Endothelial cell (in vitro differentiated cells): ENCODE results near the gene NSUN5. TPM values are rescaled to one million over a fixed set of nuclear protein-coding genes. Genes with fewer than 3 reads are reported as not detected.
"Not testable (repeated sequence)": the region's sequence is repeated elsewhere in the genome, so short reads cannot be mapped to it uniquely, and the experiment has no call there.

Source experiments
- DNase-seq: peaks from one replicate; pipeline ENCODE4 v3.0.0; 2021; ENCODE audit warnings: low spot score
- H3K27ac Mint-ChIP-seq: one replicate; pipeline ENCODE4 v1.8.0; 2021; ENCODE audit warnings: mixed read lengths, inconsistent platforms; ENCODE audit not compliant: unreplicated experiment
- H3K27me3 Mint-ChIP-seq: one replicate; pipeline ENCODE4 v1.8.0; 2021; ENCODE audit warnings: mild to moderate bottlenecking, moderate library complexity, mixed read lengths, inconsistent platforms; ENCODE audit not compliant: unreplicated experiment
- H3K36me3 Mint-ChIP-seq: one replicate; pipeline ENCODE4 v1.8.0; 2021; ENCODE audit warnings: mild to moderate bottlenecking, low read depth, mixed read lengths, inconsistent platforms; ENCODE audit not compliant: unreplicated experiment
- H3K4me1 Mint-ChIP-seq: one replicate; pipeline ENCODE4 v1.8.0; 2021; ENCODE audit warnings: mild to moderate bottlenecking, mixed read lengths, inconsistent platforms; ENCODE audit not compliant: unreplicated experiment
- H3K4me3 Mint-ChIP-seq: one replicate; pipeline ENCODE4 v1.8.0; 2021; ENCODE audit warnings: mild to moderate bottlenecking, mixed read lengths, inconsistent platforms; ENCODE audit not compliant: unreplicated experiment
- H3K9me3 Mint-ChIP-seq: one replicate; pipeline ENCODE4 v1.8.0; 2021; ENCODE audit warnings: mixed read lengths, inconsistent platforms; ENCODE audit not compliant: unreplicated experiment
- total RNA-seq: library from RNA; stranded (reverse); fragmentation: NEBNext Ultra II Directional; extraction: Animal tissue kit (Norgen Biotek cat#: 25700); gene quantifications from one replicate; pipeline ENCODE4 v1.2.1, GENCODE V29; 2021; ENCODE audit not compliant: unreplicated experiment

NSUN5 gene
- total RNA-seq, 1 donor from 2014 or later = 10.7 TPM

DNA sequence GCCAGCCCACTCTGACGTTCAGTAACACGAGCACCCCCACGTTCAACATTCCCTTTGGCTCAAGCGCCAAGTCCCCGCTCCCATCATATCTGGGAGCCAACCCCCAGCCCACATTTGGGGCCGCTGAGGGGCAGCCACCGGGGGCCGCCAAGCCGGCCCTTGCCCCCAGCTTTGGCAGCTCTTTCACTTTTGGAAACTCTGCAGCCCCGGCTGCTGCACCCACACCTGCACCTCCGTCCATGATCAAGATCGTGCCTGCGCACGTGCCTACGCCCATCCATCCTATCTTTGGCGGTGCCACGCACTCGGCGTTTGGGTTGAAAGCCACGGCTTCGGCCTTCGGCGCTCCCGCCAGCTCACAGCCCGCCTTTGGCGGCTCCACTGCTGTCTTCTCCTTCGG, 10.9 kb downstream of the NSUN5 start:
- not testable (repeated sequence) for H3K36me3 Mint-ChIP-seq, H3K27me3 Mint-ChIP-seq, H3K27ac Mint-ChIP-seq

DNA sequence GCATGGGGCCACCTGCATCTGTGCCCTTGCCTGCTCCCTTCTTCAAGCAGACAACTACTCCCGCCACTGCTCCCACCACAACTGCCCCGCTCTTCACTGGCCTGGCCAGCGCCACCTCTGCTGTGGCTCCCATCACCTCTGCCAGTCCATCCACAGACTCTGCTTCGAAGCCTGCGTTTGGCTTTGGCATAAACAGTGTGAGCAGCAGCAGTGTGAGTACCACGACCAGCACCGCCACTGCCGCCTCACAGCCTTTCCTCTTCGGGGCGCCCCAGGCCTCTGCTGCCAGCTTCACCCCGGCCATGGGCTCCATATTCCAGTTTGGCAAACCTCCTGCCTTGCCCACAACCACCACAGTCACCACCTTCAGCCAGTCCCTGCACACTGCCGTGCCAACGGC, 11.4 kb downstream of the NSUN5 start:
- DNase-seq, H3K36me3 Mint-ChIP-seq, H3K9me3 Mint-ChIP-seq, H3K4me1 Mint-ChIP-seq, H3K27me3 Mint-ChIP-seq, H3K27ac Mint-ChIP-seq, H3K4me3 Mint-ChIP-seq: not testable (repeated sequence)

More for the DNA sequence above, 10.9 kb downstream of the NSUN5 start:
- H3K4me1 Mint-ChIP-seq, H3K9me3 Mint-ChIP-seq, DNase-seq, H3K4me3 Mint-ChIP-seq: not testable (repeated sequence)

DNA sequence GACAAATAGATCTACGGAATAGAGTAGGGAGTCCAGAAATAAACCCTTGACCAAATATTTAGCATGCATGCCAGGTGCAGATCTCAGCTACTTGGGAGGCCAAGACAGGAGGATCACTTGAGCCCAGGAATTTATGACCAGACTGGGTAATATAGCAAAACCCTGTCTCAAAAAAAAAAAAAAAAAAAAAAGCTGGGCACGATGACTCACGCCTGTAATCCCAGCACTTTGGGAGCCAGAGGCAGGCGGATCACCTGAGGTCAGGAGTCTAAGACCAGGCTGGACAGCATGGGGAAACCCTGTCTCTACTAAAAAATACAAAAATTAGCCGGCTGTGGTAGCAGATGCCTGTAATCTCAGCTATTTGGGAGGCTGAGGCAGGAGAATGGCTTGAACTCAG, 31.4 kb downstream of the NSUN5 start:
- not testable (repeated sequence) for DNase-seq, H3K27ac Mint-ChIP-seq, H3K4me3 Mint-ChIP-seq, H3K9me3 Mint-ChIP-seq, H3K4me1 Mint-ChIP-seq, H3K36me3 Mint-ChIP-seq, H3K27me3 Mint-ChIP-seq

DNA sequence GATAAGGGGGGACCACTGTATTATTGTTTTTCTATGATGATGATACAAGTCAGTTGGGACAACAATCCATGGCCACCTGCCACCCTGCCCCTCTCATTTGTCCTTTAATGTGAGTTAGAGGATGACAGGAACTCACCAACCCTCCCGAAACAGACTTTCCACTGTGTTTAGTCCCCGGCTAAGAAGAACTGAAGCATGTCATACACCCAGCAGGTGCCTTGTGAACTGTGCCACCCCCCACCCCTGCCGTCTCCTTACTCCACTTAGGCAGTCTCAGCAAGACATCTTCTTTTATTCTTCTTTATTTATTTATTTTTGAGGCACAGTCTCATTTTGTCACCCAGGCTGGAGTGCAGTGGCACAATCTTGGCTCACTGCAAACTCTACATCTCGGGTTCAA, 40.8 kb downstream of the NSUN5 start:
- DNase-seq, H3K27me3 Mint-ChIP-seq, H3K4me1 Mint-ChIP-seq, H3K4me3 Mint-ChIP-seq, H3K36me3 Mint-ChIP-seq, H3K9me3 Mint-ChIP-seq, H3K27ac Mint-ChIP-seq: not testable (repeated sequence)

DNA sequence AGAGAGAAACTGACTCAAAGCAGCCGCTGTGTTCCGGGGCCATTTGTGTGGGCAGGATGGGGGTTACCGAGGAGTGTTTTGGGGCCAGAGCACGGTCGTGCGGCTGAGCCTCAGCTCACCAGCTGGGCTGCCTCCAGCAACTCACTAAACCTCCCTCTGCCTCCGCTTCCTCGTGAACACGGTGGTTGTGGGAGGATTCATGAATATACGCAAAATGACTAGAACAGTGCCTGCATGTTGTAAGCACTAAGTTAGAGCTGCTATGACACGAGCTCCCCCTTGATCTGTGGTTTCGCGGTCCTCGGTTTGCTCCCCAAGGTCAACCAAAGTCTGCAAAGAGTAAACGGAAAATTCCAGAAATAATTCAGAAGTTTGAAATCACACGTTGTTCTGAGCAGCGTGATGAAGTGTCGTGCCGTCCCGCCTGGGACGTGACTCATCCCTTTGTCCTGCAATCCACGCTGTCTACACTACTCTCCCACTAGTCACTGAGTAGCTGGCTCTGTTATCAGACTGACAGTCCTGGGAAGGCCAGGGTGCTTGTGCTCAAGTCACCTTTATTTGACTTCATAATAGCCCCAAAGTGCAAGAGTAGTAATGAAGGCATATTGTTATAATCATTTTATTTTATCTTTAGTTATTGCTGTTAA, 41.8 kb downstream of the NSUN5 start:
- H3K27ac Mint-ChIP-seq, DNase-seq, H3K9me3 Mint-ChIP-seq, H3K27me3 Mint-ChIP-seq, H3K4me1 Mint-ChIP-seq, H3K36me3 Mint-ChIP-seq, H3K4me3 Mint-ChIP-seq: not testable (repeated sequence)

DNA sequence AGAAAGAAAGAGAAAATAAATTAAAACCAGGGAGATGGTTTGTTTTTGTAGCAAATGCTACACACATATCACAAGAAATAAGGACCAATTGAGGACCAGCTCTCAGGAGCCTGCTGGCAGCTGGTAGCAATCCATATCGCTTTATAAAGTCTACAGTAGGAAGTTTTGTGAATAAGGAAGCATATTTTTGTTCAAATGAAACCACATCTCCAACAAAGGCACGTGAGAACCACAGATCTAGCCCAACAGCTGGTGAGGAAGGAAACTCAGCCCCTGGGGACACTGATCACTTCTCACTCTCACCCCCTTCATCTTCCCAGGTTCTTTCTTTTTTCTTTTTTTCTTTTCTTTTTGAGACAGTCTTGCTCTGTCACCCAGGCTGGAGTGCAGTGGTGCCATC, 46.2 kb downstream of the NSUN5 start:
- DNase-seq, H3K27ac Mint-ChIP-seq, H3K4me1 Mint-ChIP-seq, H3K27me3 Mint-ChIP-seq, H3K36me3 Mint-ChIP-seq, H3K4me3 Mint-ChIP-seq, H3K9me3 Mint-ChIP-seq: not testable (repeated sequence)

Other genes starting within 250 kb of the NSUN5 start
- 0.13 TPM for gene SPDYE9, start 222.8 kb downstream of the NSUN5 start, total RNA-seq
- gene TRIM50, start 19.3 kb upstream of the NSUN5 start, total RNA-seq = 0.54 TPM
- not detected for gene FKBP6, start 19.3 kb upstream of the NSUN5 start, total RNA-seq
- gene FZD9, start 125.0 kb upstream of the NSUN5 start, total RNA-seq = 2.5 TPM
- 56.5 TPM for gene BAZ1B, start 213.5 kb upstream of the NSUN5 start, total RNA-seq
- 38.6 TPM for gene BCL7B, start 248.9 kb upstream of the NSUN5 start, total RNA-seq